PFSK-1 (cell line): ENCODE measurements around the gene MCUB.

Experiments used
- FOXP2 ChIP-seq: optimal IDR thresholded peaks from 2 replicates; pipeline ENCODE3; 2011; ENCODE audit warnings: borderline replicate concordance, control low read depth, inconsistent platforms; ENCODE audit not compliant: insufficient read depth; ENCODE audit errors: extremely low read length, extremely low read depth
- POLR2AphosphoS5 ChIP-seq: IDR thresholded peaks from 2 replicates; pipeline ENCODE4 v1.6.1; 2012; ENCODE audit warnings: low read depth, mild to moderate bottlenecking, control low read depth, low read length, moderate library complexity
- SIN3A ChIP-seq: IDR thresholded peaks from 2 replicates; pipeline ENCODE4 v1.6.1; 2012; ENCODE audit warnings: mild to moderate bottlenecking, low read length, moderate library complexity, borderline replicate concordance; ENCODE audit not compliant: insufficient read depth
- TAF1 ChIP-seq: IDR thresholded peaks from 2 replicates; pipeline ENCODE4 v1.6.1; 2012; ENCODE audit warnings: low read length, control low read depth, borderline replicate concordance; ENCODE audit not compliant: insufficient read depth
- TF ChIP-seq, protein P1 (sequence below), 2 experiments: IDR thresholded peaks; 2 replicates each; pipeline versions ENCODE4 v1.6.1 to v1.8.0; 2011 to 2012; ENCODE audit warnings: low read depth in 2 of 2, low read length in 2 of 2, control low read depth in 1 of 2, inconsistent platforms in 1 of 2, mild to moderate bottlenecking in 1 of 2, moderate library complexity in 1 of 2; ENCODE audit not compliant: insufficient read depth in 1 of 2

DNA sequence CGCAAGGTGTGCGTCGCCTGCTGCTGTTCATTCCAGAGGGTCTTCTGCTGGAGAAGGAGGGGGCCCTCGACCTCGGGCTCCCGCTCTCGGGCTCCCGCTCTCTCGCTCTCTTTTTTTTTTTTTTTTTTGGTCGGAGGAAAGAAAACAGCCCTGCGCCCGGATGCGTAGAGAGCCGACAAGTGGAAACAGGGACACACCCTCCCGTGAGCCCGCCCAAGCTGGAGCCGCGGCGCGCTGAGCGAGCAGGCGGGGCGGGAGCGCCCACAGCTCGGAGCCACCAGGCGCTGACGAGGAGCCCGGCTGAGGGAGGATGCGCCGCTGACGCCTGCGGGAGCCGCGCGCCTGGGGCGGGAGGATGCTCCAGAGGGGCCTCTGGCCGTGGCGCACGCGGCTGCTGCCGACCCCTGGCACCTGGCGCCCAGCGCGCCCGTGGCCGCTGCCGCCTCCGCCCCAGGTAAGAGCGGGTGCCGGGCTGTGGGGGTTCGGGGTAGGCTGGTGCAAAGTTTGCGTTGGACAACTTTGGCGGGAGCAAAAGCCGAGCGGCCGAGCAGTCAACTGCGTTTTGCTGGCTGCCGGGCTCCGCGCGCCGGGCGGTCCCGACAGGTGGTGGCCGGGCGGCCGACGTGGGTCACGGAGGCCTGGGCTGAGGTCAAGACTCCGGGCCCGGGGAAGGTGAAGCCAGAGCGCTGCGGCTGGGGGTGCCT, at the start of gene MCUB:
- no peak for TF ChIP-seq TAF1
- TF ChIP-seq, protein P1, sequence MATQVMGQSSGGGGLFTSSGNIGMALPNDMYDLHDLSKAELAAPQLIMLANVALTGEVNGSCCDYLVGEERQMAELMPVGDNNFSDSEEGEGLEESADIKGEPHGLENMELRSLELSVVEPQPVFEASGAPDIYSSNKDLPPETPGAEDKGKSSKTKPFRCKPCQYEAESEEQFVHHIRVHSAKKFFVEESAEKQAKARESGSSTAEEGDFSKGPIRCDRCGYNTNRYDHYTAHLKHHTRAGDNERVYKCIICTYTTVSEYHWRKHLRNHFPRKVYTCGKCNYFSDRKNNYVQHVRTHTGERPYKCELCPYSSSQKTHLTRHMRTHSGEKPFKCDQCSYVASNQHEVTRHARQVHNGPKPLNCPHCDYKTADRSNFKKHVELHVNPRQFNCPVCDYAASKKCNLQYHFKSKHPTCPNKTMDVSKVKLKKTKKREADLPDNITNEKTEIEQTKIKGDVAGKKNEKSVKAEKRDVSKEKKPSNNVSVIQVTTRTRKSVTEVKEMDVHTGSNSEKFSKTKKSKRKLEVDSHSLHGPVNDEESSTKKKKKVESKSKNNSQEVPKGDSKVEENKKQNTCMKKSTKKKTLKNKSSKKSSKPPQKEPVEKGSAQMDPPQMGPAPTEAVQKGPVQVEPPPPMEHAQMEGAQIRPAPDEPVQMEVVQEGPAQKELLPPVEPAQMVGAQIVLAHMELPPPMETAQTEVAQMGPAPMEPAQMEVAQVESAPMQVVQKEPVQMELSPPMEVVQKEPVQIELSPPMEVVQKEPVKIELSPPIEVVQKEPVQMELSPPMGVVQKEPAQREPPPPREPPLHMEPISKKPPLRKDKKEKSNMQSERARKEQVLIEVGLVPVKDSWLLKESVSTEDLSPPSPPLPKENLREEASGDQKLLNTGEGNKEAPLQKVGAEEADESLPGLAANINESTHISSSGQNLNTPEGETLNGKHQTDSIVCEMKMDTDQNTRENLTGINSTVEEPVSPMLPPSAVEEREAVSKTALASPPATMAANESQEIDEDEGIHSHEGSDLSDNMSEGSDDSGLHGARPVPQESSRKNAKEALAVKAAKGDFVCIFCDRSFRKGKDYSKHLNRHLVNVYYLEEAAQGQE (IDR thresholded peaks at IDR 0.05; ENCODE audit: insufficient read depth in 1 of 2, low read depth in 2 of 2, low read length in 2 of 2), result no peak
- peak; percentile 17; the same call in 1 of the 2 replicates for TF ChIP-seq SIN3A
- no peak for TF ChIP-seq POLR2AphosphoS5
- TF ChIP-seq FOXP2, result peak; percentile 34
